Measurements from ENCODE around the gene SART1.

DNA sequence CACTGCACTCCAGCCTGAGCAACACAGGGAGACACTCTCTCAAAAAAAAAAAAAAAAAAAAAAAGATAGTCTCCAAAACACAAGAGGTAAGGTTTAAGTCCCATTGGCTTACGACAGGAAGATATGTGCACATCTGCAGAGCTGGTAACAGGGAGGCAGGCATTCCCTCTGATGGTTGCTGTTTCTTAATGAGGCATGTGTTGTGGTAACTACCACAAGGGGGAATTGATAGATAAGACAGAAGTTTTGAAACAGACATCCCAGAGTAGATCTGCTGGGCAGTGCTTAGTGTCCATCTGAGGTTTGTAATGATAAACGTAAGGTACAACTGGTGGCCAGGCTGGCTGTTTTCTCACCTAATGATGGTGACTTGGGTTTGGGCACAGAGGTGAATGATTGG, 35.8 kb downstream of the SART1 start:
- TF ChIP-seq, protein P1, sequence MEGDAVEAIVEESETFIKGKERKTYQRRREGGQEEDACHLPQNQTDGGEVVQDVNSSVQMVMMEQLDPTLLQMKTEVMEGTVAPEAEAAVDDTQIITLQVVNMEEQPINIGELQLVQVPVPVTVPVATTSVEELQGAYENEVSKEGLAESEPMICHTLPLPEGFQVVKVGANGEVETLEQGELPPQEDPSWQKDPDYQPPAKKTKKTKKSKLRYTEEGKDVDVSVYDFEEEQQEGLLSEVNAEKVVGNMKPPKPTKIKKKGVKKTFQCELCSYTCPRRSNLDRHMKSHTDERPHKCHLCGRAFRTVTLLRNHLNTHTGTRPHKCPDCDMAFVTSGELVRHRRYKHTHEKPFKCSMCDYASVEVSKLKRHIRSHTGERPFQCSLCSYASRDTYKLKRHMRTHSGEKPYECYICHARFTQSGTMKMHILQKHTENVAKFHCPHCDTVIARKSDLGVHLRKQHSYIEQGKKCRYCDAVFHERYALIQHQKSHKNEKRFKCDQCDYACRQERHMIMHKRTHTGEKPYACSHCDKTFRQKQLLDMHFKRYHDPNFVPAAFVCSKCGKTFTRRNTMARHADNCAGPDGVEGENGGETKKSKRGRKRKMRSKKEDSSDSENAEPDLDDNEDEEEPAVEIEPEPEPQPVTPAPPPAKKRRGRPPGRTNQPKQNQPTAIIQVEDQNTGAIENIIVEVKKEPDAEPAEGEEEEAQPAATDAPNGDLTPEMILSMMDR (IDR thresholded peaks at IDR 0.05): no peak
- no peak for TF ChIP-seq POLR2A (IDR thresholded peaks at IDR 0.05)
- TF ChIP-seq POLR2AphosphoS5 (IDR thresholded peaks at IDR 0.05): no peak

Data from breast epithelium (tissue), 3 donors.